Loucy (cell line): Measurements from ENCODE around the gene ZNF724.
"Not testable (repeated sequence)": the region's sequence is repeated elsewhere in the genome, so short reads cannot be mapped to it uniquely, and the experiment has no call there.

Source experiments
- H2AFZ ChIP-seq: fragments of 200-600 bp; sonication (generic); 2 replicates; pipeline ENCODE4 v1.6.0; 2016; ENCODE audit warnings: antibody characterized with exemption, mild to moderate bottlenecking, low read length, moderate library complexity
- H3F3A ChIP-seq: fragments of 200-600 bp; 2 replicates; pipeline ENCODE4 v1.6.0; 2016; ENCODE audit warnings: antibody characterized with exemption, low read depth, mild to moderate bottlenecking
- H3K27me3 ChIP-seq: fragments of 200-600 bp; sonication (generic); 2 replicates; pipeline ENCODE4 v1.6.1; 2014; ENCODE audit warnings: low read length, mild to moderate bottlenecking; ENCODE audit not compliant: insufficient read depth, poor library complexity, severe bottlenecking
- H3K36me3 ChIP-seq: fragments of 200-600 bp; sonication (generic); 2 replicates; pipeline ENCODE4 v1.6.1; 2016; ENCODE audit warnings: low read length; ENCODE audit not compliant: insufficient read depth
- H3K4me1 ChIP-seq: fragments of 200-600 bp; sonication (generic); 2 replicates; pipeline ENCODE4 v1.5.1; 2014; ENCODE audit warnings: low read length, mild to moderate bottlenecking; ENCODE audit not compliant: insufficient read depth, poor library complexity, severe bottlenecking
- H3K4me2 ChIP-seq: fragments of 200-600 bp; sonication (generic); 2 replicates; pipeline ENCODE4 v1.6.0; 2014; ENCODE audit warnings: antibody characterized with exemption, low read length, low read depth, mild to moderate bottlenecking; ENCODE audit not compliant: poor library complexity, severe bottlenecking
- H3K4me3 ChIP-seq: fragments of 200-600 bp; sonication (generic); 2 replicates; pipeline ENCODE4 v1.5.1; 2014; ENCODE audit warnings: low read length, mild to moderate bottlenecking, mixed read lengths; ENCODE audit not compliant: poor library complexity, severe bottlenecking
- H3K79me2 ChIP-seq: fragments of 200-600 bp; sonication (generic); 2 replicates; pipeline ENCODE4 v1.6.1; 2014; ENCODE audit warnings: low read length; ENCODE audit not compliant: insufficient read depth
- H3K9ac ChIP-seq: fragments of 200-600 bp; sonication (generic); 2 replicates; pipeline ENCODE4 v1.6.0; 2014; ENCODE audit warnings: mild to moderate bottlenecking, low read depth, low read length, moderate library complexity; ENCODE audit not compliant: poor library complexity, severe bottlenecking
- H3K9me2 ChIP-seq: fragments of 200-600 bp; sonication (generic); replicated peaks from 2 replicates; pipeline ENCODE4 v1.6.1; 2016; ENCODE audit warnings: low read depth, low read length, mixed read lengths
- H3K9me3 ChIP-seq: fragments of 200-600 bp; sonication (generic); 2 replicates; pipeline ENCODE4 v1.6.1; 2014; ENCODE audit warnings: mild to moderate bottlenecking, antibody characterized with exemption, low read length, low read depth; ENCODE audit not compliant: insufficient read depth
- H4K20me1 ChIP-seq: fragments of 200-600 bp; sonication (generic); 2 replicates; pipeline ENCODE4 v1.6.0; 2014; ENCODE audit warnings: antibody characterized with exemption, low read length, mild to moderate bottlenecking; ENCODE audit not compliant: insufficient read depth, poor library complexity, severe bottlenecking
- EZH2phosphoT487 ChIP-seq: fragments of 200-600 bp; IDR thresholded peaks from 2 replicates; pipeline ENCODE4 v1.6.1; 2018; ENCODE audit warnings: antibody characterized with exemption, mild to moderate bottlenecking, moderate library complexity, borderline replicate concordance
- TF ChIP-seq, protein P1 (sequence below): fragments of 200-600 bp; sonication (generic); conservative IDR thresholded peaks from 2 replicates; pipeline ENCODE4 v1.5.1; 2014; ENCODE audit warnings: mild to moderate bottlenecking, antibody characterized with exemption, low read length

Gene ZNF724

GRCh38 chr19:23259961-23260360 is 9.8 kb upstream of the ZNF724 start:
- Histone ChIP-seq H2AFZ (no peak overlapping the region), H3K9me2 (no peaks in the 10 kb centered on the region), H3K79me2 (no peaks in the 10 kb centered on the region), H3K27me3 (no peaks in the 10 kb centered on the region), H3K36me3 (peaks cover 24% of the 10 kb centered on the region; the same call in 1 of the 2 replicates), H3K9me3 (no peaks in the 10 kb centered on the region), H3F3A (no peaks in the 10 kb centered on the region), H4K20me1 (no peaks in the 10 kb centered on the region), H3K4me1 (no peaks in the 10 kb centered on the region), H3K4me3 (no peak overlapping the region), H3K9ac (no peak overlapping the region), H3K4me2 (no peak overlapping the region)
- no peak for TF ChIP-seq EZH2phosphoT487

GRCh38 chr19:23255700-23256099 is 5.5 kb upstream of the ZNF724 start:
- Histone ChIP-seq H2AFZ (no peak overlapping the region), H3K4me3 (no peak overlapping the region), H3K9me3 (no peaks in the 10 kb centered on the region), H3K27me3 (no peaks in the 10 kb centered on the region), H3K4me1 (no peaks in the 10 kb centered on the region), H4K20me1 (no peaks in the 10 kb centered on the region), H3F3A (no peaks in the 10 kb centered on the region), H3K9me2 (no peaks in the 10 kb centered on the region), H3K36me3 (peaks cover 17% of the 10 kb centered on the region; the same call in 1 of the 2 replicates), H3K4me2 (no peak overlapping the region), H3K79me2 (no peaks in the 10 kb centered on the region), H3K9ac (no peak overlapping the region)
- TF ChIP-seq, protein P1, sequence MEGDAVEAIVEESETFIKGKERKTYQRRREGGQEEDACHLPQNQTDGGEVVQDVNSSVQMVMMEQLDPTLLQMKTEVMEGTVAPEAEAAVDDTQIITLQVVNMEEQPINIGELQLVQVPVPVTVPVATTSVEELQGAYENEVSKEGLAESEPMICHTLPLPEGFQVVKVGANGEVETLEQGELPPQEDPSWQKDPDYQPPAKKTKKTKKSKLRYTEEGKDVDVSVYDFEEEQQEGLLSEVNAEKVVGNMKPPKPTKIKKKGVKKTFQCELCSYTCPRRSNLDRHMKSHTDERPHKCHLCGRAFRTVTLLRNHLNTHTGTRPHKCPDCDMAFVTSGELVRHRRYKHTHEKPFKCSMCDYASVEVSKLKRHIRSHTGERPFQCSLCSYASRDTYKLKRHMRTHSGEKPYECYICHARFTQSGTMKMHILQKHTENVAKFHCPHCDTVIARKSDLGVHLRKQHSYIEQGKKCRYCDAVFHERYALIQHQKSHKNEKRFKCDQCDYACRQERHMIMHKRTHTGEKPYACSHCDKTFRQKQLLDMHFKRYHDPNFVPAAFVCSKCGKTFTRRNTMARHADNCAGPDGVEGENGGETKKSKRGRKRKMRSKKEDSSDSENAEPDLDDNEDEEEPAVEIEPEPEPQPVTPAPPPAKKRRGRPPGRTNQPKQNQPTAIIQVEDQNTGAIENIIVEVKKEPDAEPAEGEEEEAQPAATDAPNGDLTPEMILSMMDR: no peak
- no peak for TF ChIP-seq EZH2phosphoT487

DNA sequence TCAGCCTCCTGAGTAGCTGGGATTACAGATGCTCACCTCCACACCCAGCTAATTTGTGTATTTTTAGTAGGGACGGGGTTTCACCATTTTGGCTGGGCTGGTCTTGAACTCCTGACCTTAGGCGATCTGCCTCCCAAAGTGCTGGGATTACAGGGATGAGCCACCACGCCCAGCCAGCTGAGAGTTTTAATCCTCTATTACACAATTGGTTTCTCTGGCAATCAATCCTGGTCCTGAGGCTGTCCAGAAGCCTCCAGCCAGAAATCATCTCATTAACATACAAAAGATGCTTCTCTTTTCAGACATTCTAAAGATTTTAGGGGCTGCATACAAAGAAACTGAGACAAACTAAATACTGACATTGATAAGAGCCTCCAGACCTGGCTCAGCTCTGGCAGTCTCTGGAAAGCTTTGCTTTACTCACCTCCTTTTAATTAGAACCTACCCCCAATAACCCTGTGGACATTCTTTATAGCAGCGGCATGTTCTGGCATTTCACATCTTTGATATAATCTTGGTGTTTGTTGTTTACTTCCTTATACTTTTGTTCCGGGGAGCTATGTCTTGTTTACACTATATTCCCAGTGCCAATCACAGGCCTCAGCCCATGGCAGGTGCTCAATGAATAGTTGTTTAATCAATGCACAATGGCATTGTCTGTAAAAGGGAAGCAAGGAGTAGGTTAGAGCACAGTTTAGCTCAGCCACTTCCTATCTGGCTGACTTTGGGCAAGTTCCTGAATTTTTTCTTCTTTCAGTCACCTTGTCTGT is 4.1 kb upstream of the ZNF724 start:
- Histone ChIP-seq H3K36me3 (peaks cover 9% of the 10 kb centered on the region; the same call in 1 of the 2 replicates), H4K20me1 (peaks cover 8% of the 10 kb centered on the region), H2AFZ (no peak overlapping the region), H3K79me2 (peaks cover 7% of the 10 kb centered on the region), H3K4me3 (no peak overlapping the region), H3K9ac (no peak overlapping the region), H3K4me2 (no peak overlapping the region), H3K9me3 (no peaks in the 10 kb centered on the region), H3F3A (no peaks in the 10 kb centered on the region), H3K4me1 (no peaks in the 10 kb centered on the region), H3K9me2 (no peaks in the 10 kb centered on the region), H3K27me3 (peaks cover 8% of the 10 kb centered on the region)
- no peak for TF ChIP-seq EZH2phosphoT487

GRCh38 chr19:23253256-23253655 is 3.1 kb upstream of the ZNF724 start:
- not testable (repeated sequence) for H2AFZ ChIP-seq, H3F3A ChIP-seq, H3K9ac ChIP-seq, H3K4me3 ChIP-seq, H3K9me2 ChIP-seq, H3K9me3 ChIP-seq, H3K36me3 ChIP-seq, H3K27me3 ChIP-seq, H3K4me2 ChIP-seq, H3K4me1 ChIP-seq
- Histone ChIP-seq H4K20me1 (peaks cover 13% of the 10 kb centered on the region), H3K79me2 (peaks cover 18% of the 10 kb centered on the region)
